OCI-LY3 (cell line): ENCODE results near the gene TRIM34.
"Not testable (repeated sequence)": the region's sequence is repeated elsewhere in the genome, so short reads cannot be mapped to it uniquely, and the experiment has no call there.

Source experiments
- H2AFZ ChIP-seq: fragments of 200-600, 300-600 bp; shearing (Covaris generic); 2 replicates; pipeline ENCODE4 v1.6.0; 2014; ENCODE audit warnings: antibody characterized with exemption, low read depth, low read length
- H3K27ac ChIP-seq: fragments of 200-600, 300-600 bp; sonication (generic); 2 replicates; pipeline ENCODE4 v1.5.1; 2014; ENCODE audit warnings: mild to moderate bottlenecking, low read length, moderate library complexity, mixed read lengths
- H3K27me3 ChIP-seq: fragments of 200-600, 300-600 bp; sonication (generic); 2 replicates; pipeline ENCODE4 v1.6.1; 2014; ENCODE audit warnings: low read depth, low read length, mixed read lengths
- H3K36me3 ChIP-seq: fragments of 200-600, 300-600 bp; sonication (generic); replicated peaks from 2 replicates; pipeline ENCODE3; 2014; ENCODE audit warnings: low read depth, low read length, mixed read lengths
- H3K4me1 ChIP-seq: fragments of 300-600, 200-600 bp; sonication (generic); 2 replicates; pipeline ENCODE4 v1.6.1; 2014; ENCODE audit warnings: low read length, mixed read lengths
- H3K4me2 ChIP-seq: fragments of 200-600, 300-600 bp; sonication (generic); 2 replicates; pipeline ENCODE4 v1.6.1; 2014; ENCODE audit warnings: low read length, mixed read lengths
- H3K4me3 ChIP-seq: fragments of 300-600, 200-600 bp; sonication (generic); 2 replicates; pipeline ENCODE4 v1.5.1; 2014; ENCODE audit warnings: antibody characterized with exemption, mild to moderate bottlenecking, low read length, moderate library complexity
- H3K79me2 ChIP-seq: fragments of 300-600, 200-600 bp; shearing (Covaris generic); 2 replicates; pipeline ENCODE4 v1.6.1; 2014; ENCODE audit warnings: mild to moderate bottlenecking, low read length, mixed read lengths
- H3K9ac ChIP-seq: fragments of 300-600, 200-600 bp; shearing (Covaris generic); 2 replicates; pipeline ENCODE4 v1.6.0; 2014; ENCODE audit warnings: mild to moderate bottlenecking, low read length, moderate library complexity
- H3K9me3 ChIP-seq: fragments of 200-600, 300-600 bp; shearing (Covaris generic); 2 replicates; pipeline ENCODE4 v1.6.1; 2014; ENCODE audit warnings: low read length, mixed read lengths; ENCODE audit not compliant: insufficient read depth
- H4K20me1 ChIP-seq: fragments of 200-600, 300-600 bp; sonication (generic); 2 replicates; pipeline ENCODE4 v1.6.1; 2016; ENCODE audit warnings: low read length, mixed read lengths; ENCODE audit not compliant: insufficient read depth
- EZH2phosphoT487 ChIP-seq: fragments of 200-600 bp; shearing (Covaris generic); IDR thresholded peaks from 2 replicates; pipeline ENCODE4 v1.6.1; 2018; ENCODE audit warnings: antibody characterized with exemption, mixed run types, low read depth
- TF ChIP-seq, protein P1 (sequence below): fragments of 200-600, 300-600 bp; sonication (generic); IDR thresholded peaks from 2 replicates; pipeline ENCODE4 v1.5.1; 2014; ENCODE audit warnings: antibody characterized with exemption, low read length, low read depth

TRIM34 gene

DNA sequence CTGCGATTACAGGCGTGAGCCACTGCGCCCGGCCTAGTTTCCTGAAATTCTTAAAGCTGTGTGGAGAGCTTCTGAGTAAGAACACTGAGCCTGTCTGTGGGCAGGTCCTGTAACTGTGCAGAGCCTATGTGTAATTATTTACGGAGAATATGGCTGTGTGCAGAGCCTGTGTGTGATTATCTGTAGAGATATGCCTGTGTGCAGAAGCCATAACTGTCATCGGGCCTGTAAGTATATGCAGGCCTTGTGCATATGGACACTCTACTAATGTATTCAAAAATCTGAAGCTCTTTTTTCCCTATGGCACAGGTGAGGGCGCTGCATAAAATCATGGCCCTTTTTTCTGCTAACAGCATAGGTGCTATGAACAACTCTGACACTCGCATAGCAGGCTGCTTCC lies 44.2 kb upstream of the TRIM34 start, which contains the start of gene OR52B6:
TSS of gene OR52B6 (plus strand) at position 301 of the 400 bp plus-strand sequence. CDS start at position 301, 0 bp downstream.
- H2AFZ ChIP-seq: no peak within 1 kb of the TSS
- TF ChIP-seq EZH2phosphoT487: no peak
- TF ChIP-seq, protein P1, sequence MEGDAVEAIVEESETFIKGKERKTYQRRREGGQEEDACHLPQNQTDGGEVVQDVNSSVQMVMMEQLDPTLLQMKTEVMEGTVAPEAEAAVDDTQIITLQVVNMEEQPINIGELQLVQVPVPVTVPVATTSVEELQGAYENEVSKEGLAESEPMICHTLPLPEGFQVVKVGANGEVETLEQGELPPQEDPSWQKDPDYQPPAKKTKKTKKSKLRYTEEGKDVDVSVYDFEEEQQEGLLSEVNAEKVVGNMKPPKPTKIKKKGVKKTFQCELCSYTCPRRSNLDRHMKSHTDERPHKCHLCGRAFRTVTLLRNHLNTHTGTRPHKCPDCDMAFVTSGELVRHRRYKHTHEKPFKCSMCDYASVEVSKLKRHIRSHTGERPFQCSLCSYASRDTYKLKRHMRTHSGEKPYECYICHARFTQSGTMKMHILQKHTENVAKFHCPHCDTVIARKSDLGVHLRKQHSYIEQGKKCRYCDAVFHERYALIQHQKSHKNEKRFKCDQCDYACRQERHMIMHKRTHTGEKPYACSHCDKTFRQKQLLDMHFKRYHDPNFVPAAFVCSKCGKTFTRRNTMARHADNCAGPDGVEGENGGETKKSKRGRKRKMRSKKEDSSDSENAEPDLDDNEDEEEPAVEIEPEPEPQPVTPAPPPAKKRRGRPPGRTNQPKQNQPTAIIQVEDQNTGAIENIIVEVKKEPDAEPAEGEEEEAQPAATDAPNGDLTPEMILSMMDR: no peak

DNA sequence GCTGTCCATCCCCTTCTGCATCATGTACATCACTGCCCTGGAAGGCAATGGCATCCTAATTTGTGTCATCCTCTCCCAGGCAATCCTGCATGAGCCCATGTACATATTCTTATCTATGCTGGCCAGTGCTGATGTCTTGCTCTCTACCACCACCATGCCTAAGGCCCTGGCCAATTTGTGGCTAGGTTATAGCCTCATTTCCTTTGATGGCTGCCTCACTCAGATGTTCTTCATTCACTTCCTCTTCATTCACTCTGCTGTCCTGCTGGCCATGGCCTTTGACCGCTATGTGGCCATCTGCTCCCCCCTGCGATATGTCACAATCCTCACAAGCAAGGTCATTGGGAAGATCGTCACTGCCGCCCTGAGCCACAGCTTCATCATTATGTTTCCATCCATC lies 43.8 kb upstream of the TRIM34 start:
- Histone ChIP-seq H3K4me1 (no peaks in the 10 kb centered on the region), H3K36me3 (no peaks in the 10 kb centered on the region), H3K79me2 (no peaks in the 10 kb centered on the region), H2AFZ (no peak overlapping the region), H3K4me2 (no peak overlapping the region), H3K27ac (no peak overlapping the region), H3K9me3 (no peaks in the 10 kb centered on the region), H3K4me3 (no peak overlapping the region), H3K27me3 (0 out of 2 replicates have a peak, but pooled peaks cover 3% of the 10 kb centered on the region), H4K20me1 (no peaks in the 10 kb centered on the region), H3K9ac (no peak overlapping the region)
- no peak for TF ChIP-seq EZH2phosphoT487
- TF ChIP-seq, protein P1: no peak

More for the DNA sequence above, 44.2 kb upstream of the TRIM34 start, which contains the start of gene OR52B6:
- Histone ChIP-seq H3K36me3 (no peaks in the 10 kb centered on the region), H3K9ac (no peak within 1 kb of the TSS), H3K4me1 (no peaks in the 10 kb centered on the region), H3K79me2 (no peaks in the 10 kb centered on the region), H3K4me2 (no peak within 1 kb of the TSS), H4K20me1 (no peaks in the 10 kb centered on the region), H3K27ac (no peak within 1 kb of the TSS), H3K4me3 (no peak within 1 kb of the TSS), H3K27me3 (peaks cover 7% of the 10 kb centered on the region; the same call in 1 of the 2 replicates), H3K9me3 (no peaks in the 10 kb centered on the region)

- H3K4me2 ChIP-seq, H3K4me1 ChIP-seq, H3K9ac ChIP-seq, H3K4me3 ChIP-seq, H2AFZ ChIP-seq, H3K27me3 ChIP-seq, H3K36me3 ChIP-seq, H3K27ac ChIP-seq, H3K9me3 ChIP-seq, H3K79me2 ChIP-seq, H4K20me1 ChIP-seq: not testable (repeated sequence)
These were observed 40.3 kb upstream of the TRIM34 start for GRCh38 chr11:5584458-5584857.

DNA sequence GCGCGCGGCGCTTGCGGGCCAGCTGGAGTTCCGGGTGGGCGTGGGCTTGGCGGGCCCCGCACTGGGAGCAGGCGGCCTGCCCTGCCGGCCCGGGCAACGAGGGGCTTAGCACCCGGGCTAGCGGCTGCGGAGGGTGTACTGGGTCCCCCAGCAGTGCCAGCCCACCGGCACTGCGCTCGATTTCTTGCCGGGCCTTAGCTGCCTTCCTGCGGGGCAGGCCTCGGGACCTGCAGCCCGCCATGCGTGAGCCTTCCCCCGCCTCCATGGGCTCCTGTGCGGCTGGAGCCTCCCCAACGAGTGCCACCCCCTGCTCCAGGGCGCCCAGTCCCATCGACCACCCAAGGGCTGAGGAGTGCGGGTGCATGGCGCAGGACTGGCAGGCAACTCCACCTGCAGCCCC lies 34.9 kb upstream of the TRIM34 start:
- H3K4me1 ChIP-seq, H3K36me3 ChIP-seq: not testable (repeated sequence)

DNA sequence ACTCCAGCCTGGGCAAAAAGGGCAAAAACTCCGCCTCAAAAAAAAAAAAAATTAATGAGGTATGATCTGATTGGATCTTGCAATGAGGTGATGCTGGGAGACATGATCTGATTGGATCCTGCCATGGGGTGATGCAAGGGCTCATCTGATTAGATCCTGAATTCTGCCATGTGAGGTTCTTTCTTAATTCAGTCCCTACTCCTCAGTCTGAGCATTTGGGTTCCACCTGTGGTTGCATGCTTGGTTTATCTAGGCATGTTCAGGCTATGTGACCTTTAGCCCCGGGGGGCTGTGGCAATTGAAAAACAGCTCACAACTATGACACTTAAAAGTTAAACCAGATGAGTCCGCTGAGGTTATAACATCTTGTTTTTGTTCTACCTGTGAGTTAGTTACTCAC lies 33.2 kb upstream of the TRIM34 start:
- no peak overlapping the region for H3K4me2 ChIP-seq
- no peaks in the 10 kb centered on the region for H3K79me2 ChIP-seq
- no peaks in the 10 kb centered on the region for H3K9me3 ChIP-seq
- no peaks in the 10 kb centered on the region for H3K27me3 ChIP-seq
- H2AFZ ChIP-seq: no peak overlapping the region
- H3K27ac ChIP-seq: no peak overlapping the region
- no peak overlapping the region for H3K4me3 ChIP-seq
- TF ChIP-seq, protein P1: no peak
- no peak for TF ChIP-seq EZH2phosphoT487
- no peak overlapping the region for H3K9ac ChIP-seq
- no peaks in the 10 kb centered on the region for H3K36me3 ChIP-seq
- H3K4me1 ChIP-seq: no peaks in the 10 kb centered on the region
- H4K20me1 ChIP-seq: no peaks in the 10 kb centered on the region

More for the DNA sequence above, 34.9 kb upstream of the TRIM34 start:
- not testable (repeated sequence) for H3K9me3 ChIP-seq, H3K27me3 ChIP-seq, H3K9ac ChIP-seq, H4K20me1 ChIP-seq, H3K4me2 ChIP-seq, H3K27ac ChIP-seq, H2AFZ ChIP-seq, H3K79me2 ChIP-seq, H3K4me3 ChIP-seq
